ENCODE measurements around the gene OSBP2.

OSBP2 gene

DNA sequence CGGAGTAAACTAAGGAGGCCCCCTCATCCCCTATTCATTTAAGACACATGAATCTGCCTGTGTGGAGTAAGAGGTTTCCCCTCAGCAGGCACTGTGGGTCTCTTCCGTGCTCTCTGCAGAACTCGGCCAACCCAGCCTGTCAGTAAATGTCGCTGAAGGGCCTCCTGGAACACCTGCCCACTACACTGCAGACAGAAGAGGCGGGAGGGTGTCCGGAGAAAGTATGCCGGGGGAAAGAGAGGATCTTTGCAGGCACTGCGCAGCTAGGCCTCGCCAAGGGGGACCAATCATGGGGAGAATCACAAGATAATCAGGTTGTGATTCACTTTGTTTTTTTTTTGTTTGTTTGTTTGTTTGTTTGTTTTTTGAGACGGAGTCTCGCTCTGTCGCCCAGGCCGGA lies 163.1 kb downstream of the OSBP2 start:
- no peak overlapping the region for H3K4me2 ChIP-seq (ENCODE audit: low read length)
- no peaks in the 10 kb centered on the region for H3K36me3 ChIP-seq (replicated peaks; ENCODE audit: low read depth, low read length)
- H3K9me3 ChIP-seq (ENCODE audit: insufficient read depth, low read length): no peaks in the 10 kb centered on the region
- no peaks in the 10 kb centered on the region for H3K4me1 ChIP-seq (ENCODE audit: low read length)
- no peak overlapping the region for H3K4me3 ChIP-seq (ENCODE audit: low read length)
- H3K27me3 ChIP-seq (ENCODE audit: low read depth, low read length): no peaks in the 10 kb centered on the region
- no peaks in the 10 kb centered on the region for H3K79me2 ChIP-seq (ENCODE audit: low read length)
- no peak overlapping the region for H3K9ac ChIP-seq (ENCODE audit: low read length)
- TF ChIP-seq EZH2phosphoT487 (IDR thresholded peaks at IDR 0.05; ENCODE audit: low read depth): no peak
- TF ChIP-seq, protein P1, sequence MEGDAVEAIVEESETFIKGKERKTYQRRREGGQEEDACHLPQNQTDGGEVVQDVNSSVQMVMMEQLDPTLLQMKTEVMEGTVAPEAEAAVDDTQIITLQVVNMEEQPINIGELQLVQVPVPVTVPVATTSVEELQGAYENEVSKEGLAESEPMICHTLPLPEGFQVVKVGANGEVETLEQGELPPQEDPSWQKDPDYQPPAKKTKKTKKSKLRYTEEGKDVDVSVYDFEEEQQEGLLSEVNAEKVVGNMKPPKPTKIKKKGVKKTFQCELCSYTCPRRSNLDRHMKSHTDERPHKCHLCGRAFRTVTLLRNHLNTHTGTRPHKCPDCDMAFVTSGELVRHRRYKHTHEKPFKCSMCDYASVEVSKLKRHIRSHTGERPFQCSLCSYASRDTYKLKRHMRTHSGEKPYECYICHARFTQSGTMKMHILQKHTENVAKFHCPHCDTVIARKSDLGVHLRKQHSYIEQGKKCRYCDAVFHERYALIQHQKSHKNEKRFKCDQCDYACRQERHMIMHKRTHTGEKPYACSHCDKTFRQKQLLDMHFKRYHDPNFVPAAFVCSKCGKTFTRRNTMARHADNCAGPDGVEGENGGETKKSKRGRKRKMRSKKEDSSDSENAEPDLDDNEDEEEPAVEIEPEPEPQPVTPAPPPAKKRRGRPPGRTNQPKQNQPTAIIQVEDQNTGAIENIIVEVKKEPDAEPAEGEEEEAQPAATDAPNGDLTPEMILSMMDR (IDR thresholded peaks at IDR 0.05; ENCODE audit: low read depth, low read length): no peak
- no peaks in the 10 kb centered on the region for H4K20me1 ChIP-seq (ENCODE audit: insufficient read depth, low read length)
- H2AFZ ChIP-seq (ENCODE audit: low read depth, low read length): no peak overlapping the region
- H3K27ac ChIP-seq (ENCODE audit: low read length): no peak overlapping the region

DNA sequence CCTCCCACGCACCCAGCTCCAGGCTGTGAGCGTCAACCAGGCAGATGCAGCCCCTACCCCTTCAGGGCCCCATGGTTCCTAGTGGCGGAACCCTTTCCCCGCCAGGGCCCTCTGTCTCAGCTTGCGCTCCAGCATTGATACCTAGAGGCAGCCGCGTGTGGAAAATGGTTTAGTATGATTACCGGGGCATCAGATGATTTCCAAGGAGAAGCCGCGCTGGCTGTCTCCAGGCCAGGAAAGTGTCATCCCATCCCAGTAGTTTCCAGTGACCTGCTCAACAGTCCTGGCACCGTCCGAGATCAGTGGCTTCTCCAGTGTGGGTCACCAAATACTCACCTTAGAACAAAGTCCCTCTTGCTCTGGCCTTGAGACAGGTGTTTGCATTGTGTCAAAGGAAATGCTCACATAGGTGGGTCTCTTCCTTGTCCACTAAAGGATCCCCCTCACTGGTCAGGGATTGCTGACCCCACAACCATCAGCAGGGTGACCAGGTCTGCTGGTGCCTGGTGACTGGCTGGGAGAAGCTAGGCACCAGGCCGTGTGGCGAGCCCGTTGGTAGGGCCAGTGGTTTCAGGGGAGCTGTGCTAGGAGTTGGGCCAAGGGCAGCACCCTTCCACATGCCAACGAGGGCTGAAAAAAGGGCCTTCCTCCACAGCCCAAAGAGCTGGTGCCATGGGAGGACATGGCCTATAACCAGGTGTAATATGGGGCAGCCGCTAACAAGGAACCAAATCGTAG lies 164.5 kb downstream of the OSBP2 start:
- no peak for TF ChIP-seq EZH2phosphoT487 (IDR thresholded peaks at IDR 0.05; ENCODE audit: low read depth)
- TF ChIP-seq, protein P1 (IDR thresholded peaks at IDR 0.05; ENCODE audit: low read depth, low read length): no peak
- no peaks in the 10 kb centered on the region for H3K9me3 ChIP-seq (ENCODE audit: insufficient read depth, low read length)
- H3K4me3 ChIP-seq (ENCODE audit: low read length): no peak overlapping the region
- H4K20me1 ChIP-seq (ENCODE audit: insufficient read depth, low read length): no peaks in the 10 kb centered on the region
- no peak overlapping the region for H2AFZ ChIP-seq (ENCODE audit: low read depth, low read length)
- H3K27me3 ChIP-seq (ENCODE audit: low read depth, low read length): no peaks in the 10 kb centered on the region
- no peak overlapping the region for H3K27ac ChIP-seq (ENCODE audit: low read length)
- no peaks in the 10 kb centered on the region for H3K36me3 ChIP-seq (replicated peaks; ENCODE audit: low read depth, low read length)
- H3K79me2 ChIP-seq (ENCODE audit: low read length): no peaks in the 10 kb centered on the region
- H3K9ac ChIP-seq (ENCODE audit: low read length): no peak overlapping the region
- H3K4me1 ChIP-seq (ENCODE audit: low read length): no peaks in the 10 kb centered on the region
- no peak overlapping the region for H3K4me2 ChIP-seq (ENCODE audit: low read length)

DNA sequence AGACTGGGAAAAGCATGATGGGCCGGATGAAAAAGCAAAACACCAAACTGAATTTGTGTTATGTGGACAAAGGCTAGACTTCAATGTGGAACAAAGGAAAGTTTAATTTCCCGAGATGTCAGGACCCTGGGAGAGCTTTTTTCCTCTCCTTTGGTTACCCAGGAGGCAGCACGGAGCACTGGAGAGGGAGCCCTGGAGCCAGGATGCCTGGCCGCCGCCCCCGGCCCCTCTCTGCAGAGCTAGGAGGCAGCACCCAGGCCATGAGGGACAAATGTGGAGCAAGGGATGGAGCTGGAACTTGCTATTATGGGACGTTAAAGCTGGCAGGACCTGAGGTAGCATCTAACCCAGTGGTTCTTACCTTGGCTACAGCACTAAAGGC lies 165.0 kb downstream of the OSBP2 start:
- TF ChIP-seq EZH2phosphoT487 (IDR thresholded peaks at IDR 0.05; ENCODE audit: low read depth): no peak
- TF ChIP-seq, protein P1 (IDR thresholded peaks at IDR 0.05; ENCODE audit: low read depth, low read length): no peak

DNA sequence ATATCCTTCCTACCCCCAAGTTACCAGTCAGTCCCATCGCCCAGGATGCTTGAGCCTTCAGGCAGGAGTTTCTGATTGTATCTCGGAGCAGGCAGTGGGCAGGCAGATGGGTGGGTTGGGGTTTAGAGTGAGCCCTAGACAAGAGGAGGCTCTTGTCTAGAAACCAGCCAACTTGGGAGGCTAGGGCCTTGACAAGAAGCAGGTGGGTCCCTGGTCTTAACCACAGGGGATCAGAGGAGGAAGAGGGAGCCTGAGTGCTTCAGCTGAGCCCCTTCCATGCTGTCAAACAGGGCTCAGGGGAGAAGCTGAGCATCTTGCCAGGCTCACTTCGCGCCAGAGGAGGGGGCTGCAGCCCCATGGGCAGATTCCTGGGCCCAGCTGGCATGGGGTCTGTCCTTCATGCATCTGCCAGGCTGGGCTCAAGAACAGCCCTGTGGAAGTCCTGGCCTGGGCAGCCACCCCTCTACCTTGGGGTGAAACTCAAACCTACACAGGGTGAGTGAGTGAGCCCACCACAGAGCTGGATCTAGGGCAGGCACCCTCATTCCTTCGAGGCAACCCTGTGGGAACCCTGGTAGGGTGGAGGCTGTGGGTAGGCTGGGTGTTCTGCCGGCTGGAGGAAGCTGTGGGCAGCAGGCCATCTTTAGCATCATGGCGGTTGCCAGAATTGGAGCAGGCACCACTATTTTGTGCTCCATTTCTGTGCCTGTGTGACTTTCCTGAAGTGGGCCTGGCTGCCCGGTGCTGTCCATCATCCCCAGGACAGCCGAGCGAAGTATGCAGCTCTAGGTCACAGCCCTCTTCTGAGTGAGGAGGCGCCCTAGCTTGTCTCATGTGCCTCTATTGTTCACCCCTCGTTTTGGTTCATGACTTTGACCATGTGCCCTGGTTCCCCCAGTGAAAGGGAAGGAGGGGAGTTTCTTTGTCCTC lies 165.8 kb downstream of the OSBP2 start:
- Histone ChIP-seq H3K4me2 (ENCODE audit: low read length) (no peak overlapping the region), H3K27ac (ENCODE audit: low read length) (no peak overlapping the region), H3K9ac (ENCODE audit: low read length) (no peak overlapping the region)

More for the DNA sequence above, 165.0 kb downstream of the OSBP2 start:
- H3K9me3 ChIP-seq (ENCODE audit: insufficient read depth, low read length): no peaks in the 10 kb centered on the region
- H3K9ac ChIP-seq (ENCODE audit: low read length): no peak overlapping the region
- no peaks in the 10 kb centered on the region for H3K36me3 ChIP-seq (replicated peaks; ENCODE audit: low read depth, low read length)
- H3K79me2 ChIP-seq (ENCODE audit: low read length): no peaks in the 10 kb centered on the region
- H3K27ac ChIP-seq (ENCODE audit: low read length): no peak overlapping the region
- H4K20me1 ChIP-seq (ENCODE audit: insufficient read depth, low read length): no peaks in the 10 kb centered on the region
- no peaks in the 10 kb centered on the region for H3K27me3 ChIP-seq (ENCODE audit: low read depth, low read length)
- no peak overlapping the region for H3K4me3 ChIP-seq (ENCODE audit: low read length)
- H3K4me2 ChIP-seq (ENCODE audit: low read length): no peak overlapping the region
- H2AFZ ChIP-seq (ENCODE audit: low read depth, low read length): no peak overlapping the region
- no peaks in the 10 kb centered on the region for H3K4me1 ChIP-seq (ENCODE audit: low read length)

More for the DNA sequence above, 165.8 kb downstream of the OSBP2 start:
- H3K4me3 ChIP-seq (ENCODE audit: low read length): no peak overlapping the region
- no peaks in the 10 kb centered on the region for H4K20me1 ChIP-seq (ENCODE audit: insufficient read depth, low read length)
- no peaks in the 10 kb centered on the region for H3K79me2 ChIP-seq (ENCODE audit: low read length)
- H3K4me1 ChIP-seq (ENCODE audit: low read length): no peaks in the 10 kb centered on the region
- no peaks in the 10 kb centered on the region for H3K9me3 ChIP-seq (ENCODE audit: insufficient read depth, low read length)
- TF ChIP-seq EZH2phosphoT487 (IDR thresholded peaks at IDR 0.05; ENCODE audit: low read depth): no peak
- TF ChIP-seq, protein P1 (IDR thresholded peaks at IDR 0.05; ENCODE audit: low read depth, low read length): no peak
- no peaks in the 10 kb centered on the region for H3K36me3 ChIP-seq (replicated peaks; ENCODE audit: low read depth, low read length)
- H2AFZ ChIP-seq (ENCODE audit: low read depth, low read length): no peak overlapping the region
- H3K27me3 ChIP-seq (ENCODE audit: low read depth, low read length): no peaks in the 10 kb centered on the region

Data from OCI-LY3 (cell line).